ENCODE data around the gene UBE2J1. TPM values are rescaled to one million over a fixed set of nuclear protein-coding genes. Genes with fewer than 3 reads are reported as not detected.

UBE2J1 gene
- total RNA-seq, 1 experiment from 2014 or later = 23.3 TPM

DNA sequence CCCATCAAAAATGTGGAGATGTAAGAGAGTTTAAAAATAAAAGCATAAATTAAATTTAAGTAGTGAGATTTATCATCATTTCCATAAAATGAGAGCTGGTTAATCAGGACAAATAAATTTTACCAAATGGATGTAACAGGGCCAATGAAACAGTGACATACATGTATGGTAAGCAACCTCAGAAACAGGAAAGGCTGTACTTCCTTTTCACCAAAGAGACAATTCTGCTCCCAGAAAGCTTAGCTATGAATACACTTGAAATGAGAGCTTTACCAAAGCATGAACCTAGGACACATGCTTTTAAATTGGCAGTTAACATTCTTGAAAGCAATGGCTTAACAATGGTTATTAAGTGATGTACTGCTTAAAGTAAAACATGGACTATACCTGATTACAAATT is 12.1 kb upstream of the UBE2J1 start (continued):
- TF ChIP-seq, protein P1, sequence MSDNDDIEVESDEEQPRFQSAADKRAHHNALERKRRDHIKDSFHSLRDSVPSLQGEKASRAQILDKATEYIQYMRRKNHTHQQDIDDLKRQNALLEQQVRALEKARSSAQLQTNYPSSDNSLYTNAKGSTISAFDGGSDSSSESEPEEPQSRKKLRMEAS (IDR thresholded peaks at IDR 0.05) = no peak
- TF ChIP-seq SP1 (IDR thresholded peaks at IDR 0.05; ENCODE audit: low read depth) = no peak
- TF ChIP-seq, protein P2, sequence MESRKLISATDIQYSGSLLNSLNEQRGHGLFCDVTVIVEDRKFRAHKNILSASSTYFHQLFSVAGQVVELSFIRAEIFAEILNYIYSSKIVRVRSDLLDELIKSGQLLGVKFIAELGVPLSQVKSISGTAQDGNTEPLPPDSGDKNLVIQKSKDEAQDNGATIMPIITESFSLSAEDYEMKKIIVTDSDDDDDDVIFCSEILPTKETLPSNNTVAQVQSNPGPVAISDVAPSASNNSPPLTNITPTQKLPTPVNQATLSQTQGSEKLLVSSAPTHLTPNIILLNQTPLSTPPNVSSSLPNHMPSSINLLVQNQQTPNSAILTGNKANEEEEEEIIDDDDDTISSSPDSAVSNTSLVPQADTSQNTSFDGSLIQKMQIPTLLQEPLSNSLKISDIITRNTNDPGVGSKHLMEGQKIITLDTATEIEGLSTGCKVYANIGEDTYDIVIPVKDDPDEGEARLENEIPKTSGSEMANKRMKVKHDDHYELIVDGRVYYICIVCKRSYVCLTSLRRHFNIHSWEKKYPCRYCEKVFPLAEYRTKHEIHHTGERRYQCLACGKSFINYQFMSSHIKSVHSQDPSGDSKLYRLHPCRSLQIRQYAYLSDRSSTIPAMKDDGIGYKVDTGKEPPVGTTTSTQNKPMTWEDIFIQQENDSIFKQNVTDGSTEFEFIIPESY (IDR thresholded peaks at IDR 0.05; ENCODE audit: extremely low read depth, insufficient replicate concordance, low read length) = no peak

DNA sequence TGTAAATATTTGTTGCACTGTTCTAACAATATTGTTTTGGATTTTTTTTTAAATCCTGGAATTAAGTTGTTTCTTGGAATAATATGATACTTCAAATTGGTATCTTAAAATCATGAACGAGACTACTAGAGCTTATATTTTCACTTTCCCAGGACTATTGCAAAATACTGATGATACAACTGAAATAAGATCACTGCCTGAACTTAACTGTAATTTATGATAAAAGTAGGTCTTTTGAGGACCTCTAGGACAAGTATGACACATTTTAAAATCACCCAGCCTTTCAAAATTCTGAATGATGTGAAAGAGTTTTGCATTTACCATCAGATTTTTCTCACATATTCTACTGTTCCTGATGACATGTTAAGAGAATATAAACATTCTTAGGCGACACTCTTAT is 8.6 kb upstream of the UBE2J1 start:
- CTCF ChIA-PET = interaction anchor here (1.0 kb wide), 1 partner anchor 11 kb away, joined by 3 read pairs; no protein-coding TSS in a partner anchor
- no peak for TF ChIP-seq YY1 (IDR thresholded peaks at IDR 0.05; ENCODE audit: extremely low read depth, insufficient replicate concordance, low read depth, low read length)
- TF ChIP-seq EZH2phosphoT487 (IDR thresholded peaks at IDR 0.05; ENCODE audit: borderline replicate concordance) = no peak
- TF ChIP-seq SIN3A (IDR thresholded peaks at IDR 0.05; ENCODE audit: low read depth) = no peak
- no peak for TF ChIP-seq EZH2 (IDR thresholded peaks at IDR 0.05)
- TF ChIP-seq CEBPB (IDR thresholded peaks at IDR 0.05; ENCODE audit: low read depth) = no peak
- TF ChIP-seq, protein P2 (IDR thresholded peaks at IDR 0.05; ENCODE audit: extremely low read depth, insufficient replicate concordance, low read length) = no peak
- TF ChIP-seq POLR2A (IDR thresholded peaks at IDR 0.05; ENCODE audit: borderline replicate concordance, extremely low read depth, insufficient read depth, insufficient read length) = no peak
- TF ChIP-seq TCF7L2 (IDR thresholded peaks at IDR 0.05; ENCODE audit: borderline replicate concordance, extremely low read depth, insufficient read depth, insufficient read length) = no peak
- TF ChIP-seq ZFX (IDR thresholded peaks at IDR 0.05) = no peak
- TF ChIP-seq, protein P3, sequence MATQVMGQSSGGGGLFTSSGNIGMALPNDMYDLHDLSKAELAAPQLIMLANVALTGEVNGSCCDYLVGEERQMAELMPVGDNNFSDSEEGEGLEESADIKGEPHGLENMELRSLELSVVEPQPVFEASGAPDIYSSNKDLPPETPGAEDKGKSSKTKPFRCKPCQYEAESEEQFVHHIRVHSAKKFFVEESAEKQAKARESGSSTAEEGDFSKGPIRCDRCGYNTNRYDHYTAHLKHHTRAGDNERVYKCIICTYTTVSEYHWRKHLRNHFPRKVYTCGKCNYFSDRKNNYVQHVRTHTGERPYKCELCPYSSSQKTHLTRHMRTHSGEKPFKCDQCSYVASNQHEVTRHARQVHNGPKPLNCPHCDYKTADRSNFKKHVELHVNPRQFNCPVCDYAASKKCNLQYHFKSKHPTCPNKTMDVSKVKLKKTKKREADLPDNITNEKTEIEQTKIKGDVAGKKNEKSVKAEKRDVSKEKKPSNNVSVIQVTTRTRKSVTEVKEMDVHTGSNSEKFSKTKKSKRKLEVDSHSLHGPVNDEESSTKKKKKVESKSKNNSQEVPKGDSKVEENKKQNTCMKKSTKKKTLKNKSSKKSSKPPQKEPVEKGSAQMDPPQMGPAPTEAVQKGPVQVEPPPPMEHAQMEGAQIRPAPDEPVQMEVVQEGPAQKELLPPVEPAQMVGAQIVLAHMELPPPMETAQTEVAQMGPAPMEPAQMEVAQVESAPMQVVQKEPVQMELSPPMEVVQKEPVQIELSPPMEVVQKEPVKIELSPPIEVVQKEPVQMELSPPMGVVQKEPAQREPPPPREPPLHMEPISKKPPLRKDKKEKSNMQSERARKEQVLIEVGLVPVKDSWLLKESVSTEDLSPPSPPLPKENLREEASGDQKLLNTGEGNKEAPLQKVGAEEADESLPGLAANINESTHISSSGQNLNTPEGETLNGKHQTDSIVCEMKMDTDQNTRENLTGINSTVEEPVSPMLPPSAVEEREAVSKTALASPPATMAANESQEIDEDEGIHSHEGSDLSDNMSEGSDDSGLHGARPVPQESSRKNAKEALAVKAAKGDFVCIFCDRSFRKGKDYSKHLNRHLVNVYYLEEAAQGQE (IDR thresholded peaks at IDR 0.05; ENCODE audit: low read depth) = no peak
- TF ChIP-seq, protein P1 (IDR thresholded peaks at IDR 0.05) = no peak
- TF ChIP-seq, protein P4, sequence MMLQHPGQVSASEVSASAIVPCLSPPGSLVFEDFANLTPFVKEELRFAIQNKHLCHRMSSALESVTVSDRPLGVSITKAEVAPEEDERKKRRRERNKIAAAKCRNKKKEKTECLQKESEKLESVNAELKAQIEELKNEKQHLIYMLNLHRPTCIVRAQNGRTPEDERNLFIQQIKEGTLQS (IDR thresholded peaks at IDR 0.05) = no peak
- TF ChIP-seq SP1 (IDR thresholded peaks at IDR 0.05; ENCODE audit: low read depth) = no peak
- no peak for TF ChIP-seq POLR2AphosphoS5 (IDR thresholded peaks at IDR 0.05; ENCODE audit: low read depth, low read length)
- TF ChIP-seq ELF1 (IDR thresholded peaks at IDR 0.05; ENCODE audit: borderline replicate concordance, low read depth) = no peak
- TF ChIP-seq FOSL1 (IDR thresholded peaks at IDR 0.05; ENCODE audit: low read depth) = no peak
- TF ChIP-seq EGR1 (IDR thresholded peaks at IDR 0.05; ENCODE audit: low read depth) = no peak

More for the DNA sequence above, 8.6 kb upstream of the UBE2J1 start:
- POLR2A ChIA-PET = no interaction called here
- H2AFZ ChIP-seq (ENCODE audit: low read depth, low read length, poor library complexity, severe bottlenecking) = no peak overlapping the region
- H4K20me1 ChIP-seq (ENCODE audit: insufficient read depth) = no peaks in the 10 kb centered on the region
- H3K4me2 ChIP-seq (ENCODE audit: low read length) = no peak overlapping the region
- H3K9ac ChIP-seq (ENCODE audit: low read length) = no peak overlapping the region
- no peaks in the 10 kb centered on the region for H3K27me3 ChIP-seq (ENCODE audit: insufficient read depth, low read length)
- H3K9me3 ChIP-seq (ENCODE audit: control insufficient read depth in 1 of 2, insufficient read depth in 1 of 2, low read depth in 1 of 2, low read length in 2 of 2) = no peaks in the 10 kb centered on the region
- H3K79me2 ChIP-seq (ENCODE audit: insufficient read depth, low read length) = no peaks in the 10 kb centered on the region
- no peaks in the 10 kb centered on the region for H3K9me2 ChIP-seq (ENCODE audit: insufficient read depth)
- H3K4me1 ChIP-seq (ENCODE audit: control insufficient read depth in 1 of 2, insufficient read depth in 2 of 2, low read length in 2 of 2) = no peaks in the 10 kb centered on the region
- BruUV-seq (replicated peaks) = no TSS peak
- no peaks in the 10 kb centered on the region for H3K36me3 ChIP-seq (ENCODE audit: control insufficient read depth in 1 of 2, insufficient read depth in 2 of 2, low read length in 2 of 2)
- intact Hi-C loops (cut with micrococcal nuclease) = no loop called here
- RAD21 ChIA-PET (ENCODE audit: low non-redundant PET in 1 of 2, low total read pairs in 2 of 2, uncharacterized antibody in 2 of 2, unreplicated experiment in 2 of 2) = no interaction called here
- no peak overlapping the region for H3K4me3 ChIP-seq (replicated peaks in 1 of 2; ENCODE audit: low read depth in 1 of 2, low read length in 2 of 2)
- H3K27ac ChIP-seq (ENCODE audit: low read depth, low read length) = no peak overlapping the region
- DNase-seq (ENCODE audit: low read depth, low spot score) (no peak), ATAC-seq (no peak)
